OCI-LY3 (cell line): ENCODE measurements around the gene BZW2.

Experiments used
- H2AFZ ChIP-seq: fragments of 200-600, 300-600 bp; shearing (Covaris generic); 2 replicates; pipeline ENCODE4 v1.6.0; 2014; ENCODE audit warnings: antibody characterized with exemption, low read depth, low read length
- H3K27ac ChIP-seq: fragments of 200-600, 300-600 bp; sonication (generic); 2 replicates; pipeline ENCODE4 v1.5.1; 2014; ENCODE audit warnings: mild to moderate bottlenecking, low read length, moderate library complexity, mixed read lengths
- H3K27me3 ChIP-seq: fragments of 200-600, 300-600 bp; sonication (generic); 2 replicates; pipeline ENCODE4 v1.6.1; 2014; ENCODE audit warnings: low read depth, low read length, mixed read lengths
- H3K36me3 ChIP-seq: fragments of 200-600, 300-600 bp; sonication (generic); replicated peaks from 2 replicates; pipeline ENCODE3; 2014; ENCODE audit warnings: low read depth, low read length, mixed read lengths
- H3K4me1 ChIP-seq: fragments of 300-600, 200-600 bp; sonication (generic); 2 replicates; pipeline ENCODE4 v1.6.1; 2014; ENCODE audit warnings: low read length, mixed read lengths
- H3K4me2 ChIP-seq: fragments of 200-600, 300-600 bp; sonication (generic); 2 replicates; pipeline ENCODE4 v1.6.1; 2014; ENCODE audit warnings: low read length, mixed read lengths
- H3K4me3 ChIP-seq: fragments of 300-600, 200-600 bp; sonication (generic); 2 replicates; pipeline ENCODE4 v1.5.1; 2014; ENCODE audit warnings: antibody characterized with exemption, mild to moderate bottlenecking, low read length, moderate library complexity
- H3K79me2 ChIP-seq: fragments of 300-600, 200-600 bp; shearing (Covaris generic); 2 replicates; pipeline ENCODE4 v1.6.1; 2014; ENCODE audit warnings: mild to moderate bottlenecking, low read length, mixed read lengths
- H3K9ac ChIP-seq: fragments of 300-600, 200-600 bp; shearing (Covaris generic); 2 replicates; pipeline ENCODE4 v1.6.0; 2014; ENCODE audit warnings: mild to moderate bottlenecking, low read length, moderate library complexity
- H3K9me3 ChIP-seq: fragments of 200-600, 300-600 bp; shearing (Covaris generic); 2 replicates; pipeline ENCODE4 v1.6.1; 2014; ENCODE audit warnings: low read length, mixed read lengths; ENCODE audit not compliant: insufficient read depth
- H4K20me1 ChIP-seq: fragments of 200-600, 300-600 bp; sonication (generic); 2 replicates; pipeline ENCODE4 v1.6.1; 2016; ENCODE audit warnings: low read length, mixed read lengths; ENCODE audit not compliant: insufficient read depth
- EZH2phosphoT487 ChIP-seq: fragments of 200-600 bp; shearing (Covaris generic); IDR thresholded peaks from 2 replicates; pipeline ENCODE4 v1.6.1; 2018; ENCODE audit warnings: antibody characterized with exemption, mixed run types, low read depth
- TF ChIP-seq, protein P1 (sequence below): fragments of 200-600, 300-600 bp; sonication (generic); IDR thresholded peaks from 2 replicates; pipeline ENCODE4 v1.5.1; 2014; ENCODE audit warnings: antibody characterized with exemption, low read length, low read depth

The BZW2 gene

DNA sequence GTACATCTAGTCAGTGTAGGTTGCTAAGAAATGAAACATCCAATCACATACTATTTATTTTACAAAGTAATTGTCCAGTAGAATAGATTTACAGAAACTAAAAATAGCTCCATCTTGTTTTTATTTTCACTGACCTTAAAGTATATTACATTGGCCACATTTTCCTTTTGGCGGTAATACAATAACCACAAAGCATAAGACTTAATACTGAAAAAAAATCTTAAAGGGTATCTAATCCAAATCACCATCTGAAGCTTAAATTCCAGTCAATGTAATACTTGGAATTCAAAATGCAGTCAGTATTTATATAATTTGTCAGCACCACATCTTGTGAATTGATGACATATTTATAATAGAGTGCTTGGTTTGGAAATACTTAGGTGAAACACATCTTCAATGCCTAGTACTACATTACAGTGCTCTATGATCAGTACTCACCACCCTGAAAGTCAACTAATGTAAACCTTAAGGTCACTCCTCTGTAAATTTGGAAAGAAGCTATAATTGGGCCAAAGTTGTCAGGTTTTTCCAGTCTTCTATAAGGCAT lies 9.4 kb upstream of the BZW2 start:
- no peaks in the 10 kb centered on the region for H3K9me3 ChIP-seq
- no peak overlapping the region for H3K9ac ChIP-seq
- no peaks in the 10 kb centered on the region for H3K36me3 ChIP-seq
- H3K4me1 ChIP-seq: no peaks in the 10 kb centered on the region
- H3K4me3 ChIP-seq: no peak overlapping the region
- no peak overlapping the region for H3K4me2 ChIP-seq
- no peaks in the 10 kb centered on the region for H3K27me3 ChIP-seq
- H4K20me1 ChIP-seq: no peaks in the 10 kb centered on the region
- H3K79me2 ChIP-seq: no peaks in the 10 kb centered on the region
- TF ChIP-seq EZH2phosphoT487: no peak
- TF ChIP-seq, protein P1, sequence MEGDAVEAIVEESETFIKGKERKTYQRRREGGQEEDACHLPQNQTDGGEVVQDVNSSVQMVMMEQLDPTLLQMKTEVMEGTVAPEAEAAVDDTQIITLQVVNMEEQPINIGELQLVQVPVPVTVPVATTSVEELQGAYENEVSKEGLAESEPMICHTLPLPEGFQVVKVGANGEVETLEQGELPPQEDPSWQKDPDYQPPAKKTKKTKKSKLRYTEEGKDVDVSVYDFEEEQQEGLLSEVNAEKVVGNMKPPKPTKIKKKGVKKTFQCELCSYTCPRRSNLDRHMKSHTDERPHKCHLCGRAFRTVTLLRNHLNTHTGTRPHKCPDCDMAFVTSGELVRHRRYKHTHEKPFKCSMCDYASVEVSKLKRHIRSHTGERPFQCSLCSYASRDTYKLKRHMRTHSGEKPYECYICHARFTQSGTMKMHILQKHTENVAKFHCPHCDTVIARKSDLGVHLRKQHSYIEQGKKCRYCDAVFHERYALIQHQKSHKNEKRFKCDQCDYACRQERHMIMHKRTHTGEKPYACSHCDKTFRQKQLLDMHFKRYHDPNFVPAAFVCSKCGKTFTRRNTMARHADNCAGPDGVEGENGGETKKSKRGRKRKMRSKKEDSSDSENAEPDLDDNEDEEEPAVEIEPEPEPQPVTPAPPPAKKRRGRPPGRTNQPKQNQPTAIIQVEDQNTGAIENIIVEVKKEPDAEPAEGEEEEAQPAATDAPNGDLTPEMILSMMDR: no peak
- H2AFZ ChIP-seq: no peak overlapping the region
- H3K27ac ChIP-seq: no peak overlapping the region

DNA sequence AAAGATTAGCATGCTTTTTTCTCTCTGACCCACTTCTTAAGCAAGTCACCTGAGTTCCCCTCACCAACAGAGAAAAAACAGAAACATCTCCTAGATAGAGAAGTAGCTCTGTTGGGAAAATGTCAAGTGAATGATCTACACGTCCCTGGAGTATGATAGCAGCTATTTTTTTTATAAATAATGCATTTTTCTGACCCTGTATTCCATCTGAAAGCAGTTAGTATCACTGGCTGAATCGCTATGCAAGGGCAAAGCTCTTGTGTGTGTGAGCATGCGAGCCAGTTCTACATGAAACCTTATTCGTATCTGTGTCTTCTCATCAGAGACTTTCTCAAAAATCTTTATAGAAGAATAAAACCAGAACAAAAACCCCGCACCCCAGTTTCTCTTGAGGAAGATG lies 8.6 kb upstream of the BZW2 start:
- TF ChIP-seq, protein P1: no peak
- TF ChIP-seq EZH2phosphoT487: no peak
- Histone ChIP-seq H3K4me2 (no peak overlapping the region), H3K27ac (no peak overlapping the region), H3K9me3 (no peaks in the 10 kb centered on the region), H3K4me1 (peaks cover 5% of the 10 kb centered on the region; the same call in 1 of the 2 replicates), H3K9ac (no peak overlapping the region), H2AFZ (no peak overlapping the region), H3K79me2 (no peaks in the 10 kb centered on the region), H3K4me3 (no peak overlapping the region), H3K36me3 (no peaks in the 10 kb centered on the region), H4K20me1 (no peaks in the 10 kb centered on the region), H3K27me3 (no peaks in the 10 kb centered on the region)

DNA sequence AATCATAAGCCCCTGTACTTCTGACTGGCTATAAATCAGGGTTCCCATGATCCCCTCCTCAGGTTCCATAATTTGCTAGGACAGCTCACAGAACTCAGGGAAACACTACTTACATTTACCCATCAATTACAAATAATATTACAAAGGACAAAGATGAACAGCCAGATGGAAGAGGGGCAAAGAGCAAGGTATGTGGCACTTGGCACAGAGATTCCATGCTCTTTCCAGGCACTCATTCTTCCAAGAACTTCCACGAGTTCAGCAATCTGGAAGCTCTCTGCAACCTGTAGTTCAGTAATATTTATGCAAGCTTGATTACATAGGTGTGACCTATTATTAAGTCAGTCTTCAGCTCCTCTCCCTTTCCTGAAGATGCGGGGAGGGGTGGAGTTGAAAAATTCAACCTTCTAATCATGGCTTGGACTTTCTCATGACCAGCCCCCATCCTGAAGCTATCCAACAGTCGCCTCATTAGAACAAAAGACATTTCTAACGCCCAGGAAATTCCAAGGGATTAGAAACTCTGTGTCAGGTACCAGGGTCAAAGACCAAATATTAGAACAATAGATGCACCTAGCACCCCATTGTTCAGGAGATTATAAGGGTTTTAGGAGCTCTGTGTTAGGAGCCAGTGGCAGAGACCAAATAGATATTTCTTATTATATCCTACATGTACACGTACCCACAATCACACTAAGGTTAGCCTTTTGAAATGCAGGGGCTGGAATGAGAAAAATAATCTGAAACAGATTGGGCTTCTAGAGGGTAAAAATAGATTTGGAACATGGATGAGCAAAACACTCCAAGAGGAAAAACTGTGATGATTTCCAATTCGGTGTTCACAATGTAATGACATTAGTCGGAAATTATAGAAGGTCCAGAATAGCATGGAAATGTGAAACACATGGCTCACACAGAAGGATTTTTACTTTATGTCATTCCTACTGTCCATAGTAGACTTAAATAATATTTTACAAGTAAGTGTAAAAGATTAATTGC lies 7.4 kb upstream of the BZW2 start:
- H3K36me3 ChIP-seq: no peaks in the 10 kb centered on the region
- H3K9ac ChIP-seq: no peak overlapping the region
- H3K79me2 ChIP-seq: no peaks in the 10 kb centered on the region
- H4K20me1 ChIP-seq: no peaks in the 10 kb centered on the region
- H3K27ac ChIP-seq: no peak overlapping the region
- H3K4me3 ChIP-seq: no peak overlapping the region
- no peaks in the 10 kb centered on the region for H3K9me3 ChIP-seq
- H2AFZ ChIP-seq: no peak overlapping the region
- no peak overlapping the region for H3K4me2 ChIP-seq
- no peak for TF ChIP-seq EZH2phosphoT487
- TF ChIP-seq, protein P1: no peak
- peaks cover 5% of the 10 kb centered on the region; the same call in 1 of the 2 replicates for H3K4me1 ChIP-seq
- H3K27me3 ChIP-seq: no peaks in the 10 kb centered on the region

DNA sequence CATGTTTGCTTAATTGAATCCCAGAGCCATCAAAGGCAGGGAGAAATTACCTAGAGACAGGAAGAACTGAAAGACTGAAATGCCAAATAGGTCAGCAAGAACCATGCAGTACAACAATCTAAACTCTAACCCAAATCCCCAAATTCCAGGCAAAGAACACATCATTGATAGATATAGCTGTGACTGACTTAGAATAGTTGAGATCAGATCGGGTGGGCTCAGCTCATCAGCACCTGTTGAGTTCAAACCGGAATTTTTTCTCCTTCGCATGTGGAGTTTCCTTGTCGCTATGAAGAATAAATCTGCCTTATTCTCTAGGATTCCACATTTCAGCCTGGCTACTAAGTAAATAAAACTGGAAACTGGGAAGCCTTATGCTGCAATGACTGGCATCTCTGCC lies 1.8 kb upstream of the BZW2 start:
- H3K27ac ChIP-seq: no peak overlapping the region
- TF ChIP-seq, protein P1: no peak
- TF ChIP-seq EZH2phosphoT487: no peak
- peak overlapping the region; percentile 89 for H3K9ac ChIP-seq
- no peaks in the 10 kb centered on the region for H3K9me3 ChIP-seq
- H3K27me3 ChIP-seq: no peaks in the 10 kb centered on the region
- no peak overlapping the region for H2AFZ ChIP-seq
- peak overlapping the region; percentile 77 for H3K4me2 ChIP-seq
- peaks cover 3% of the 10 kb centered on the region for H3K36me3 ChIP-seq
- H4K20me1 ChIP-seq: peaks cover 23% of the 10 kb centered on the region
- peaks cover 32% of the 10 kb centered on the region for H3K79me2 ChIP-seq
- H3K4me1 ChIP-seq: peaks cover 27% of the 10 kb centered on the region
- H3K4me3 ChIP-seq: peak overlapping the region; percentile 96
